PC-9 (cell line): Measurements from ENCODE around the gene IL31RA.

Experiments
- CTCF ChIP-seq: fragments of 200-600 bp; sonication (generic); conservative IDR thresholded peaks from 2 replicates; pipeline ENCODE4 v1.6.1; 2017; ENCODE audit warnings: mixed run types, antibody characterized with exemption, mild to moderate bottlenecking, moderate library complexity
- EZH2 ChIP-seq: fragments of 200-600 bp; sonication (generic); IDR thresholded peaks from 2 replicates; pipeline ENCODE4 v1.8.0; 2017; ENCODE audit warnings: antibody characterized with exemption, low read depth

- TF ChIP-seq CTCF, result no peak
- no peak for TF ChIP-seq EZH2
Measured at GRCh38 chr5:55841976-55842375, 9.2 kb upstream of the IL31RA start.
